ENCODE results near the gene CADM1.

Gene CADM1

GRCh38 chr11:115446214-115446613 lies 58.0 kb downstream of the CADM1 start:
- DNase-seq (ENCODE audit: low read depth in 2 of 2), result no peak

- DNase-seq (ENCODE audit: low read depth in 2 of 2), result no peak
Measured at GRCh38 chr11:115444542-115444941, 59.7 kb downstream of the CADM1 start.

DNA sequence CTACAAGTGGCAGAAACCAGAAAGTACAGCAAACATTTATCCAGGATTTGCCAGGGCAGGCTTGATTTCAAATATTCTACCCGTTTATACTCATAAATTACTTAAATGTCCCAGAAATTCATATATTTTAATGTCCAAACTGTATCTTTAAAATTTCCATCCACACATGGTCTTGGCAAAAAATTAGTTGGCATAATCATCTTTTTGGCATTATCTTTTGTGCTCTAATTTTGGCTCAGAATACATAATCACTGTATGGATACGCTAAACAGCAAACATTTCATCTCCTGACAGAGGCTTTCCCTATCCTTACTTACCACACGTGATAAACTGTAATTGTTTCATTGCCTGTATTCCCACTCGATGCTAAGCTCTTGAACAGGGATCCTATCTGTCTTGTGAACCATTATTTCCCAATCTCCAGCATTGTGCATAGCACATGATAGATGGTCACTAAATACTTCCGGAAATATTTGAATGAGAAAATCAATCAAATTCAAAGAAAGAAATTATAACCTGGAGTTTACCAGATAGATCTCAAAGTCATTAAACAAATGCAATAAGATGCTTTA lies 64.2 kb downstream of the CADM1 start:
- DNase-seq (ENCODE audit: low read depth in 2 of 2), result no peak

DNA sequence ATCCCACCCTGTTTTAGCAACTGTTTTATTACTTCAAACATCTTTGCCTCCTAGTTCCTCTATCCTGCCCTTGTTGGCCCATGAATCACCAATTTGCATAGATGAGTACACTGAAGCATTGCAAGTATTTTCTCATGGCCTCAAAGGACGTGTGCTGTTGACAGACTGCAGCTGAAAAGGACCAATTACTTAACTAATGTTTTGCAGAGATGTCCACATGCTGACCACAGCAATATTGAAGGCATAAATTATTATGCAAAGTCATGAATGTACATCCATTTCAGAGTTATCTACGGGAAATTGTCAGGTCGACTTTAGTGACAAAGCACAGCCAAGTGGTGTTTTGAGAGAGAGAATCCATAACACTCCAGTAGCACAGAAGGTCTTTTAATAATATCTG lies 64.8 kb downstream of the CADM1 start:
- DNase-seq (ENCODE audit: low read depth in 2 of 2), result no peak

- DNase-seq (ENCODE audit: low read depth in 2 of 2), result no peak
Measured at GRCh38 chr11:115437902-115438575, 66.2 kb downstream of the CADM1 start.

DNA sequence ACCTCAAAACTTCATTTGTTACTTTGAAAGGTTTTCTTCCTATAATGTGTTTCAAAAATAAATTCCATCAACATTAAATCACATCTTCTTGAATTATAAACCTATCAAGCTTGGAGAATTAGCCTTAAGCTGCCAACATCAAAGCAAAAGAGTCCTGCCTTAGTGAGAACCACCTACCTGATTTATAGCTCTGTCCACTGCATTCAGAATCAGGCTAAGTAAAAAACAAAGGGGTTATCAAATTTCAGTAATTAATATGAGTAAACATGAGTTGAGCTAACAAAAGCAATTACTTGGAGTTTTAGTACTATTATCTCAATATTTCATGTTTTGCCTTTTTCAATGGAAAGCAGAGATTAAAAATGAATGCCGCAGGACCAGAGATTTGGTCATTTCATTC lies 73.9 kb downstream of the CADM1 start:
- DNase-seq (ENCODE audit: low read depth in 2 of 2), result no peak

DNA sequence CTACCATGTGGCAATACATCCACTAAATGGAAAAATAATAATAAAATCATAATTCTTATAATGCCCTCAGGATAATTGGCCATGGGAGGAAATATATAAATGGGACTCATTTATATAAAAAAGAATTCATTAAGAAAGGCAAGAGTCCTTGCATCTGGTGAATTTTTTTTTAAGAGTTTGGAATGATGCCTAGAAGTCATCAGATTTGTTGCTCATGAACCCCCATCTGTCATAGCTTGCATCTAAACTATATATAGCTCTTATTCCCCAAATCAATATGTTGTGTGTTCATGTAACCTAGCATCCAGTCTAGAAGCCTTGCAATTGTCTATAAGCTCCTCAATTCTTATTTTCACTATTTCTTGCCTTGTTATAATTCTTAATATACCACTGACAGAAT lies 75.9 kb downstream of the CADM1 start:
- no peak for DNase-seq (ENCODE audit: low read depth in 2 of 2)

- no peak for DNase-seq (ENCODE audit: low read depth in 2 of 2)
Measured at GRCh38 chr11:115425816-115426215, 78.4 kb downstream of the CADM1 start.

GRCh38 chr11:115425250-115425649 lies 79.0 kb downstream of the CADM1 start:
- no peak for DNase-seq (ENCODE audit: low read depth in 2 of 2)

GRCh38 chr11:115423728-115424459 lies 80.3 kb downstream of the CADM1 start:
- no peak for DNase-seq (ENCODE audit: low read depth in 2 of 2)

- DNase-seq (ENCODE audit: low read depth in 2 of 2), result no peak
Measured at GRCh38 chr11:115421992-115422689, 82.1 kb downstream of the CADM1 start.

DNA sequence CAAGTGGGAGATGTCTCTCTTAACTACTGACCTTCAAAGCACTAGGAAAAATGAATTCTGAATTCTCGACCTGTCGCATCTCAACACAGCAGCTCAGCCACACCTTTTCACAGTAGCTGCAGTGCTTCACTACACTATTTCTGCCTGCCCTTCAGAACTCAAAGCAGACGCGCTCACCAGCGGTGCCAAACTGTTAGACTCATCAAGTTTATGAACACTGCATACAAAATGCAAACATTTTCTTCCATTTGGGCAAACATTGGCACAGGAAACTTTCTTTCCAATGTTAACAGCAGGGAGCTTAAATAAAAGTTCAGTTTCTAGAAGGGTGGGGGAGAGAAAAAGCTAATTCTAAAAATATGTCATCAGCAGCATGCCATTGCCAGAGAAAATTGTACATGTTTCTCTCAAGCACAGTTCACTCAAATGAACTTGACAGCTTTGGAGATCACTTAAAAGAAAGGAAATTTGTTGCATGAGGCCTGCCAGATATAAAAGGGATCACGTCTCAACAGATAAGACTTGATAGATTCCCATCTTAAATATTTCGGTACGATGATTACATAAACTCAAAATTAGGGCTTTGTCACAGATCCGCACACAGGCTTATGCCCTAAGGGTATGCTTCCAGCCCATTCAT lies 82.7 kb downstream of the CADM1 start:
- no peak for DNase-seq (ENCODE audit: low read depth in 2 of 2)

- DNase-seq (ENCODE audit: low read depth in 2 of 2), result no peak
Measured at GRCh38 chr11:115420505-115420904, 83.7 kb downstream of the CADM1 start.

DNA sequence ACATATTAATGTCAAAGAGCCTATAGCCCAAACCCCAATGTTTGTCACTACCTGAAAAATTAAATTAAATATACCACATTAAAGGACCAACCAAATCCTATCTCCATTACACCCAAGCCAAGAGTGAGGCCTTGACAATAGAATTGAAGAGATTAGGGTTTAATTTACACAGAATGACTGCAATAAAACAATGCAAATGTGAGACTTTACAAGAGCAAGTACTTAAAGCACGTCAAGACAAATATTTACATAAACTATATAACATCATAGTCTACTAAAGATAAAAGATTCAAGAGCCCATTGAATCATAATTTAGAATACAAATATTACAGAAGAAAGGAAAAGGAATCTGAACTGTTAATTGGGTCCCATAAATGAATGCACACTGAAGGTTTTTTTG lies 85.6 kb downstream of the CADM1 start:
- DNase-seq (ENCODE audit: low read depth in 2 of 2), result no peak

- no peak for DNase-seq (ENCODE audit: low read depth in 2 of 2)
Measured at GRCh38 chr11:115418081-115418480, 86.1 kb downstream of the CADM1 start.

DNA sequence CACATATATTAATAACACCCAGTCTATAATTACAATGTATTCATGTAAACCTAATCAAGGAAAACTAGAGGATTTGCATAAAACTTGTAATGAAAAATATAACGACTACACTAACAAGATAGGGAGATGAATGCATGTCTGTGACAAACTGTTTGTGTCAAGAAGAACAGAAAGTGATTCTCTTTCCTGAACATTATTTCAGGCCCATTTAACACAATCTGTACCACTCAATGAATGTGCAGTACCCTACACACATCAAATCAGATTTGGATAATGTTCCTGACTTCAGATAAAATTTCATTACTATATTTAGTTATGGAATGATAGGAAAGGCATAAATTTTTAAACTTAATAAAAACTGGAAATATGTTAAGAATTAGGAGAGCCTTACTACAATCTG lies 93.1 kb downstream of the CADM1 start:
- no peak for DNase-seq (ENCODE audit: low read depth in 2 of 2)

- no peak for DNase-seq (ENCODE audit: low read depth in 2 of 2)
Measured at GRCh38 chr11:115409691-115410220, 94.5 kb downstream of the CADM1 start.

- DNase-seq (ENCODE audit: low read depth in 2 of 2), result no peak
Measured at GRCh38 chr11:115409116-115409670, 95.0 kb downstream of the CADM1 start.

DNA sequence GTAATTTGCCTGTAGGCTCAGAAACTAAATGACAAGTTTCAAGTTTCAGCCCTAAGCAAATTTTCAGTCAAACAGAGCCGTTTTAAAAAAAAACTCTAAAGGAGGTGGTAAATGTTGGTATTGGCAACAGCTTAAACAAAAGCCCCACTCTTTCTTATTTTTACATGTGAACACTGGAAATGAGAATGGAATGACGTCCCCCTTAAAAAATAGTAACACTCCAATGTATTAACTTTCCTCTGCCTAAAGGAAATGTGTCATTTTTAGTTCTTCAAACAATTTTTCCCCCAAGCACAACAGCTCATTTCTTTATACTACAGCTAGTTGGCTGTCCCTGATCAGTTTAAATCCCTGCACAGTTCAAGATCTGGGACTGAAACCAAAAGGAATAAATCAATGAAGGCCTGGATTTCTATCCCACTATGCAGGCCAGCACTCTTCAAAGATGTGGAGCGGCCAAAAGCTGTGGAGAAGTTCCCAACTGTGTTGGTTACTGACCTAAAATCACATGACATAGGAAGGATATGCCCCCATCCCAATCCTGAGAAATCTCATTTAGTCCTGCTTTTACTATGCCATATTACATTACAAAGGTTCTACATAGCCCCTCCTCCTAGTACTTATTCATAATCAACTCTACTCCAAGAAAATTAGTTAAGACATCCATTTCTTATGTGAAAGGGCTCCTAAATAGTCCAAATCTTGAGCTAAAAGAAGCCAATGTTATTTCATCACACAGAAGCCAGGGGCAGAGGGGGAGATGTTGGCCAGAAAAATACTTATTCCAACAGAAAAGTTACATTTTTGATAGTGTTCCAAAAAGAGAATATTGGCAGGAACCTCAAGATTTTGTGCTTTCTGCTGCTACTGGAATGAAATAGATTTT lies 95.9 kb downstream of the CADM1 start:
- no peak for DNase-seq (ENCODE audit: low read depth in 2 of 2)

- DNase-seq (ENCODE audit: low read depth in 2 of 2), result no peak
Measured at GRCh38 chr11:115407496-115407895, 96.7 kb downstream of the CADM1 start.

DNA sequence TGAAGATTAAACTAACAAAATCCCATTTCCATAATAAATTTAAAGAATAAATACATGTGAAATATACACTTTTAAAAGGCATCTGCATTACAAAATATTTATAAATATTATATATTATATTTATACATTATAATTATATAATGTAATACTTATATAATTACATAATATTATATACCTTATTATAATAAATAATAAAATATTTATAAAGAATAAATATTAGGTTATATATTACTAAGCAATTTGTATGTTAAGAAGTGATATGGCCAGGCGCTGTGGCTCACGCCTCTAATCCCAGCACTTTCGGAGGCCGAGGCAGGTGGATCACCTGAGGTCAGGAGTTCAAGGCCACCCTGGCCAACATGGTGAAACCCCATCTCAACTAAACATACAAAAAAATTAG lies 97.8 kb downstream of the CADM1 start:
- no peak for DNase-seq (ENCODE audit: low read depth in 2 of 2)
